IMR-90 (cell line): ENCODE data around the gene PLOD1. TPM values are rescaled to one million over a fixed set of nuclear protein-coding genes. Genes with fewer than 3 reads are reported as not detected.

ENCODE experiments used
- ATAC-seq: fragments of 200-7000 bp; cut with Tn5 transposase; 2 replicates; pipeline ENCODE4 v1.9.1; 2020; ENCODE audit warnings: low read depth, mild to moderate bottlenecking, moderate library complexity
- BruUV-seq: library from RNA; stranded (reverse); fragments of 400-500 nt; replicated peaks from 2 replicates; lab custom pipeline; 2021; lab: Mats Ljungman, UMichigan
- CTCF ChIA-PET: fragments of 300-600 bp; formaldehyde crosslinking; extraction: SDS; loops from one replicate; lab custom pipeline; 2021; ENCODE audit warnings: antibody characterized with exemption; lab: Yijun Ruan, JAX
- POLR2A ChIA-PET: fragments of 300-600 bp; sonication (Branson Sonifier 250); formaldehyde crosslinking; loops from one replicate; lab custom pipeline; 2022; ENCODE audit warnings: antibody characterized with exemption; ENCODE audit not compliant: unreplicated experiment; lab: Charles Lee
- DNase-seq: peaks from one replicate; pipeline ENCODE4 v3.0.0; 2013
- H2AFZ ChIP-seq: replicated peaks from 2 replicates; pipeline ENCODE3; 2013; ENCODE audit warnings: low read length, mild to moderate bottlenecking; ENCODE audit not compliant: poor library complexity
- H2AK5ac ChIP-seq: 2 replicates; pipeline ENCODE4 v1.6.1; 2013; ENCODE audit warnings: low read depth, low read length, inconsistent platforms
- H2AK9ac ChIP-seq: replicated peaks from 2 replicates; pipeline ENCODE3; 2013; ENCODE audit warnings: mild to moderate bottlenecking, low read depth, low read length, moderate library complexity; ENCODE audit not compliant: poor library complexity
- H2BK120ac ChIP-seq: 2 replicates; pipeline ENCODE4 v1.6.1; 2013; ENCODE audit warnings: low read depth, low read length, inconsistent platforms
- H2BK15ac ChIP-seq: 3 replicates; pipeline ENCODE4 v1.6.1; 2013; ENCODE audit warnings: low read depth, low read length, inconsistent platforms
- H2BK20ac ChIP-seq: 2 replicates; pipeline ENCODE4 v1.6.1; 2013; ENCODE audit warnings: low read depth, mild to moderate bottlenecking, inconsistent platforms, low read length, moderate library complexity
- H2BK5ac ChIP-seq: 2 replicates; pipeline ENCODE4 v1.6.1; 2013; ENCODE audit warnings: mild to moderate bottlenecking, low read depth, low read length, inconsistent platforms; ENCODE audit not compliant: poor library complexity, severe bottlenecking
- H3K14ac ChIP-seq: replicated peaks from 2 replicates; pipeline ENCODE4 v1.6.1; 2013; ENCODE audit warnings: low read depth, low read length, inconsistent platforms
- H3K18ac ChIP-seq: 2 replicates; pipeline ENCODE4 v1.6.1; 2013; ENCODE audit warnings: low read depth, low read length, control low read depth
- H3K23ac ChIP-seq: 2 replicates; pipeline ENCODE4 v1.6.1; 2013; ENCODE audit warnings: low read depth, low read length, inconsistent platforms
- H3K27ac ChIP-seq: 2 replicates; pipeline ENCODE4 v1.5.1; 2013; ENCODE audit warnings: mild to moderate bottlenecking, control low read depth, low read length; ENCODE audit not compliant: insufficient read depth
- H3K27me3 ChIP-seq: 2 replicates; pipeline ENCODE4 v1.6.1; 2013; ENCODE audit warnings: low read length; ENCODE audit not compliant: control insufficient read depth, insufficient read depth
- H3K36me3 ChIP-seq: 2 replicates; pipeline ENCODE4 v1.6.1; 2013; ENCODE audit warnings: low read length, mixed read lengths; ENCODE audit not compliant: control insufficient read depth, insufficient read depth
- H3K4ac ChIP-seq: 2 replicates; pipeline ENCODE4 v1.6.1; 2013; ENCODE audit warnings: low read depth, low read length, inconsistent platforms
- H3K4me1 ChIP-seq: 2 replicates; pipeline ENCODE4 v1.6.1; 2013; ENCODE audit warnings: low read length, mixed read lengths; ENCODE audit not compliant: control insufficient read depth, insufficient read depth
- H3K4me2 ChIP-seq: 2 replicates; pipeline ENCODE4 v1.6.1; 2013; ENCODE audit warnings: low read depth, mild to moderate bottlenecking, control low read depth, low read length, moderate library complexity
- H3K4me3 ChIP-seq: 2 replicates; pipeline ENCODE4 v1.5.1; 2013; ENCODE audit warnings: low read depth, mild to moderate bottlenecking, control low read depth, low read length, moderate library complexity; ENCODE audit not compliant: insufficient read depth
- H3K56ac ChIP-seq: 2 replicates; pipeline ENCODE4 v1.6.1; 2013; ENCODE audit warnings: low read length, inconsistent platforms; ENCODE audit not compliant: insufficient read depth; ENCODE audit errors: extremely low read depth
- H3K79me1 ChIP-seq, 2 experiments: 2 replicates each; pipeline ENCODE4 v1.6.1; 2013; ENCODE audit warnings: low read length in 2 of 2, inconsistent platforms in 1 of 2, low read depth in 1 of 2
- H3K9ac ChIP-seq: 2 replicates; pipeline ENCODE4 v1.6.1; 2013; ENCODE audit warnings: low read depth, low read length, control low read depth
- H3K9me1 ChIP-seq: 2 replicates; pipeline ENCODE4 v1.6.1; 2013; ENCODE audit warnings: low read length, inconsistent platforms; ENCODE audit not compliant: insufficient read depth
- H3K9me3 ChIP-seq: 2 replicates; pipeline ENCODE4 v1.6.1; 2013; ENCODE audit warnings: low read length; ENCODE audit not compliant: control insufficient read depth, insufficient read depth
- H4K20me1 ChIP-seq: 2 replicates; pipeline ENCODE4 v1.6.1; 2013; ENCODE audit warnings: low read length, inconsistent platforms; ENCODE audit not compliant: insufficient read depth
- H4K5ac ChIP-seq: 2 replicates; pipeline ENCODE4 v1.6.1; 2013; ENCODE audit warnings: mild to moderate bottlenecking, low read depth, low read length, control low read depth
- H4K8ac ChIP-seq, 2 experiments: 2 replicates each; pipeline ENCODE4 v1.6.1; 2013; ENCODE audit warnings: low read depth in 2 of 2, low read length in 2 of 2, control low read depth in 1 of 2, inconsistent platforms in 1 of 2
- H4K91ac ChIP-seq: 2 replicates; pipeline ENCODE4 v1.6.1; 2013; ENCODE audit warnings: low read depth, low read length, inconsistent platforms; ENCODE audit not compliant: insufficient read depth
- BHLHE40 ChIP-seq: fragments of 150-350 bp; IDR thresholded peaks from 2 replicates; pipeline ENCODE4 v1.6.1; 2016; ENCODE audit warnings: mild to moderate bottlenecking, low read depth, low read length
- CEBPB ChIP-seq: IDR thresholded peaks from 2 replicates; pipeline ENCODE4 v1.6.1; 2012; ENCODE audit warnings: low read depth, low read length, improper control_type of control experiment
- CHD1 ChIP-seq: IDR thresholded peaks from 2 replicates; pipeline ENCODE4 v1.6.1; 2012; ENCODE audit warnings: low read depth, low read length, improper control_type of control experiment
- FOS ChIP-seq: fragments of 150-350 bp; IDR thresholded peaks from 2 replicates; pipeline ENCODE4 v1.6.1; 2016; ENCODE audit warnings: low read depth, low read length
- MAFK ChIP-seq: IDR thresholded peaks from 2 replicates; pipeline ENCODE4 v1.6.1; 2012; ENCODE audit warnings: low read depth, low read length, improper control_type of control experiment
- MAZ ChIP-seq: IDR thresholded peaks from 2 replicates; pipeline ENCODE4 v1.6.1; 2012; ENCODE audit warnings: low read depth, mild to moderate bottlenecking, low read length, improper control_type of control experiment, moderate library complexity, borderline replicate concordance
- MXI1 ChIP-seq: IDR thresholded peaks from 2 replicates; pipeline ENCODE4 v1.6.1; 2012; ENCODE audit warnings: low read depth, mild to moderate bottlenecking, low read length, moderate library complexity, borderline replicate concordance
- NFE2L2 ChIP-seq: fragments of 150-350 bp; IDR thresholded peaks from 2 replicates; pipeline ENCODE4 v1.6.1; 2016; ENCODE audit warnings: low read depth, mild to moderate bottlenecking, low read length
- POLR2A ChIP-seq: IDR thresholded peaks from 2 replicates; pipeline ENCODE4 v1.6.1; 2012; ENCODE audit warnings: mild to moderate bottlenecking, low read depth, low read length
- RAD21 ChIP-seq: IDR thresholded peaks from 2 replicates; pipeline ENCODE4 v1.6.1; 2012; ENCODE audit warnings: low read length, improper control_type of control experiment
- RCOR1 ChIP-seq: IDR thresholded peaks from 2 replicates; pipeline ENCODE4 v1.6.1; 2012; ENCODE audit warnings: mild to moderate bottlenecking, low read length, improper control_type of control experiment; ENCODE audit not compliant: insufficient replicate concordance
- RFX5 ChIP-seq: IDR thresholded peaks from 2 replicates; pipeline ENCODE4 v1.8.0; 2012; ENCODE audit warnings: low read depth, mild to moderate bottlenecking, low read length, moderate library complexity
- SMC3 ChIP-seq: fragments of 150-350 bp; IDR thresholded peaks from 2 replicates; pipeline ENCODE4 v1.6.1; 2016; ENCODE audit warnings: low read depth, mild to moderate bottlenecking, antibody characterized with exemption, low read length, moderate library complexity
- WGBS, 2 experiments: methylation state at CpG; one replicate each; pipeline versions ENCODE4 v1.1.5 to v1.1.7; 2013; ENCODE audit warnings: missing lambda C conversion rate in 2 of 2; ENCODE audit not compliant: insufficient read length in 1 of 2; ENCODE audit errors: extremely low coverage in 2 of 2; 5-methylcytosine and 5-hydroxymethylcytosine counted together
- dilution Hi-C: fragments of 300-500 bp; cut with HindIII; formaldehyde crosslinking; loops from one replicate; pipeline ENCODE4 v1.14.3; 2018; ENCODE audit warnings: low sequenced_read_pairs; ENCODE audit not compliant: unreplicated experiment
- in situ Hi-C: fragments of 300-500 bp; cut with MboI; formaldehyde crosslinking; loops from 3 replicates; pipeline ENCODE4 v1.14.3; 2019; ENCODE audit warnings: low sequenced_read_pairs, inconsistent platforms, mixed read lengths
- intact Hi-C: fragments of 100-400 bp; cut with micrococcal nuclease; formaldehyde crosslinking; loops from 2 replicates; pipeline ENCODE4 v1.10.0; 2022
- polyA plus RNA-seq, 3 experiments: library from polyadenylated mRNA; depleted of rRNA; stranded (reverse); fragments of >200 nt; gene quantifications; 2 replicates each; pipeline ENCODE4 v1.2.3, GENCODE V29; 2012; ENCODE audit warnings: low replicate concordance in 1 of 3
- total RNA-seq: library from RNA; depleted of rRNA; stranded (reverse); fragments of >200 nt; gene quantifications from 2 replicates; pipeline ENCODE4 v1.2.3, GENCODE V29; 2012
- TF ChIP-seq, protein P1 (sequence below): conservative IDR thresholded peaks from 2 replicates; pipeline ENCODE4 v1.5.1; 2012; ENCODE audit warnings: mild to moderate bottlenecking, low read depth, low read length, improper control_type of control experiment
- TF ChIP-seq, protein P2 (sequence below): fragments of 150-350 bp; IDR thresholded peaks from 2 replicates; pipeline ENCODE4 v1.6.1; 2017; ENCODE audit warnings: mild to moderate bottlenecking, antibody characterized with exemption, low read length, low read depth
- TF ChIP-seq, protein P3 (sequence below): fragments of 150-350 bp; IDR thresholded peaks from 2 replicates; pipeline ENCODE4 v1.6.1; 2016; ENCODE audit warnings: low read depth, mild to moderate bottlenecking, low read length, moderate library complexity, borderline replicate concordance

PLOD1 gene
- total and polyA plus RNA-seq, 2 of the 4 experiments (the other 2 are of a cell fraction), result 283 to 609 TPM

DNA sequence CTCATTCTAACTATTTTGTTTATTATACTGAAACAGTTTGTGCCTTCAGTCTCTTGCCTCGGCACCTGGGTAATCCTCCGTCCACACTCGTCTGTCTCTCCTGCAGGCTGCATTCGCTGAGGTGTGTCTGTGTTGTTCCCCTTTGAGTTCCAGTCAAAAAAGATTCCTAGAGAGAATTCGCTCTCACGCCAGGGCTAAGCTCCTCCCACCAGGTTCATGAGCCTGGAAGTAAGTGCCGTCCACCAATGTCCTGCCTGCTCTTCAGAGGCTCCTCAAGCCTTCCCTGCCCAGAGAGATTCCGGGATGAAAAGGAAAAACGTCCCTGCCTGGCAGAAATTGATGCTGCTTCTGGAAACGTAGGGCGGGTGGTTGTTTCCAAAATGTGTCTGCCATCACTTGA lies 21.2 kb upstream of the PLOD1 start:
- Histone ChIP-seq H4K5ac (no peak overlapping the region), H2BK120ac (no peak overlapping the region), H3K18ac (no peak overlapping the region), H4K91ac (no peak overlapping the region), H3K36me3 (peaks cover 4% of the 10 kb centered on the region; the same call in 1 of the 2 replicates), H3K79me1 (peaks cover 4 to 13% of the 10 kb centered on the region in 2 experiments; a peak in 3 of 4 replicates), H2BK20ac (no peak overlapping the region), H2AK5ac (no peak overlapping the region), H3K23ac (no peak overlapping the region), H3K56ac (no peak overlapping the region), H3K9me1 (peaks cover 4% of the 10 kb centered on the region; the same call in 1 of the 2 replicates), H2AK9ac (no peak overlapping the region), H3K9me3 (no peaks in the 10 kb centered on the region), H4K20me1 (peaks cover 15% of the 10 kb centered on the region; the same call in 1 of the 2 replicates), H3K27ac (no peak overlapping the region), H2BK5ac (no peak overlapping the region), H3K4me3 (no peak overlapping the region), H4K8ac (no peak overlapping the region), H3K4ac (no peak overlapping the region), H3K14ac (no peak overlapping the region), H2BK15ac (no peak overlapping the region), H3K9ac (no peak overlapping the region), H2AFZ (peak overlapping the region; percentile 58), H3K4me2 (no peak overlapping the region), H3K4me1 (no peaks in the 10 kb centered on the region), H3K27me3 (no peaks in the 10 kb centered on the region)
- intact Hi-C loops (no loop called here), dilution Hi-C loops (no loop called here), in situ Hi-C loops (no loop called here)
- POLR2A ChIA-PET, result no interaction called here
- WGBS, 2 experiments, result 7% methylated on average over 3 of the region's 11 CpGs; no CpG with 5 or more reads in 1 of the 2 experiments
- DNase-seq (no peak), ATAC-seq (no peak)
- CTCF ChIA-PET, result no interaction called here
- no TSS peak for BruUV-seq
- no peak for TF ChIP-seq RAD21
- TF ChIP-seq, protein P1, sequence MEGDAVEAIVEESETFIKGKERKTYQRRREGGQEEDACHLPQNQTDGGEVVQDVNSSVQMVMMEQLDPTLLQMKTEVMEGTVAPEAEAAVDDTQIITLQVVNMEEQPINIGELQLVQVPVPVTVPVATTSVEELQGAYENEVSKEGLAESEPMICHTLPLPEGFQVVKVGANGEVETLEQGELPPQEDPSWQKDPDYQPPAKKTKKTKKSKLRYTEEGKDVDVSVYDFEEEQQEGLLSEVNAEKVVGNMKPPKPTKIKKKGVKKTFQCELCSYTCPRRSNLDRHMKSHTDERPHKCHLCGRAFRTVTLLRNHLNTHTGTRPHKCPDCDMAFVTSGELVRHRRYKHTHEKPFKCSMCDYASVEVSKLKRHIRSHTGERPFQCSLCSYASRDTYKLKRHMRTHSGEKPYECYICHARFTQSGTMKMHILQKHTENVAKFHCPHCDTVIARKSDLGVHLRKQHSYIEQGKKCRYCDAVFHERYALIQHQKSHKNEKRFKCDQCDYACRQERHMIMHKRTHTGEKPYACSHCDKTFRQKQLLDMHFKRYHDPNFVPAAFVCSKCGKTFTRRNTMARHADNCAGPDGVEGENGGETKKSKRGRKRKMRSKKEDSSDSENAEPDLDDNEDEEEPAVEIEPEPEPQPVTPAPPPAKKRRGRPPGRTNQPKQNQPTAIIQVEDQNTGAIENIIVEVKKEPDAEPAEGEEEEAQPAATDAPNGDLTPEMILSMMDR, result no peak
- TF ChIP-seq CEBPB, result no peak
- TF ChIP-seq FOS, result no peak
- TF ChIP-seq RCOR1, result no peak
- no peak for TF ChIP-seq NFE2L2
- TF ChIP-seq MXI1, result no peak
- TF ChIP-seq MAFK, result no peak
- no peak for TF ChIP-seq POLR2A
- TF ChIP-seq SMC3, result no peak
- TF ChIP-seq, protein P2, sequence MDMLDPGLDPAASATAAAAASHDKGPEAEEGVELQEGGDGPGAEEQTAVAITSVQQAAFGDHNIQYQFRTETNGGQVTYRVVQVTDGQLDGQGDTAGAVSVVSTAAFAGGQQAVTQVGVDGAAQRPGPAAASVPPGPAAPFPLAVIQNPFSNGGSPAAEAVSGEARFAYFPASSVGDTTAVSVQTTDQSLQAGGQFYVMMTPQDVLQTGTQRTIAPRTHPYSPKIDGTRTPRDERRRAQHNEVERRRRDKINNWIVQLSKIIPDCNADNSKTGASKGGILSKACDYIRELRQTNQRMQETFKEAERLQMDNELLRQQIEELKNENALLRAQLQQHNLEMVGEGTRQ, result no peak
- TF ChIP-seq, protein P3, sequence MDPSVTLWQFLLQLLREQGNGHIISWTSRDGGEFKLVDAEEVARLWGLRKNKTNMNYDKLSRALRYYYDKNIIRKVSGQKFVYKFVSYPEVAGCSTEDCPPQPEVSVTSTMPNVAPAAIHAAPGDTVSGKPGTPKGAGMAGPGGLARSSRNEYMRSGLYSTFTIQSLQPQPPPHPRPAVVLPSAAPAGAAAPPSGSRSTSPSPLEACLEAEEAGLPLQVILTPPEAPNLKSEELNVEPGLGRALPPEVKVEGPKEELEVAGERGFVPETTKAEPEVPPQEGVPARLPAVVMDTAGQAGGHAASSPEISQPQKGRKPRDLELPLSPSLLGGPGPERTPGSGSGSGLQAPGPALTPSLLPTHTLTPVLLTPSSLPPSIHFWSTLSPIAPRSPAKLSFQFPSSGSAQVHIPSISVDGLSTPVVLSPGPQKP, result no peak
- TF ChIP-seq RFX5, result no peak
- no peak for TF ChIP-seq CHD1
- TF ChIP-seq BHLHE40, result no peak
- no peak for TF ChIP-seq MAZ
